Esophagus squamous epithelium (tissue), 4 donors: Measurements from ENCODE around the gene ZNF550.

Experiments used
- POLR2A ChIP-seq, 4 donors: fragments of 450-650 bp; IDR thresholded peaks; one replicate each; pipeline ENCODE4 v1.6.1; 2017; ENCODE audit warnings: antibody characterized with exemption in 4 of 4, mild to moderate bottlenecking in 4 of 4, moderate library complexity in 3 of 4
- TF ChIP-seq, protein P1 (sequence below), 6 experiments: fragments of 450-650 bp in 4 of 6; fragments of 200-600 bp in 2 of 6; sonication (generic) in 2 of 6; IDR thresholded peaks; one replicate each; pipeline ENCODE4 v1.5.1; 2016 to 2019; ENCODE audit warnings: antibody characterized with exemption in 6 of 6, mild to moderate bottlenecking in 4 of 6, moderate library complexity in 4 of 6

DNA sequence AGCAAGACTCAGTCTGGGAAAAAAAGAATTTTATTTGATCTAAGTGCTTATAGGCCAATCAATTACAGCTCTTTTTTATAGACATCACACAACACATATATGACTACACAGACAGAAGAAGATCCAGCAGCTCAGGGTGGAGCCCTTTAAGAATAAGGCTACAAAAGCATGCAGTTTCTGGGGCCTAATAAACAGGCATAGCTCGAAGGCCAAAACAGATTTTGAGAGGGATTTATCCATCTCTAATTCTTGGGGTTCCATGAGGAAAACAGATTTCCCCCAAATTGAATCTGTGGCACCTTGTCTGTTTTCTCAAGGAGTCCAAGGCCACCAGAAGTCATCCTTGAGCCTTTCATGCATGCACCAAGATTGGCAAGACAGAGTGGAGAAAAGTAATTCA is 3.9 kb upstream of the ZNF550 start:
- TF ChIP-seq, protein P1, sequence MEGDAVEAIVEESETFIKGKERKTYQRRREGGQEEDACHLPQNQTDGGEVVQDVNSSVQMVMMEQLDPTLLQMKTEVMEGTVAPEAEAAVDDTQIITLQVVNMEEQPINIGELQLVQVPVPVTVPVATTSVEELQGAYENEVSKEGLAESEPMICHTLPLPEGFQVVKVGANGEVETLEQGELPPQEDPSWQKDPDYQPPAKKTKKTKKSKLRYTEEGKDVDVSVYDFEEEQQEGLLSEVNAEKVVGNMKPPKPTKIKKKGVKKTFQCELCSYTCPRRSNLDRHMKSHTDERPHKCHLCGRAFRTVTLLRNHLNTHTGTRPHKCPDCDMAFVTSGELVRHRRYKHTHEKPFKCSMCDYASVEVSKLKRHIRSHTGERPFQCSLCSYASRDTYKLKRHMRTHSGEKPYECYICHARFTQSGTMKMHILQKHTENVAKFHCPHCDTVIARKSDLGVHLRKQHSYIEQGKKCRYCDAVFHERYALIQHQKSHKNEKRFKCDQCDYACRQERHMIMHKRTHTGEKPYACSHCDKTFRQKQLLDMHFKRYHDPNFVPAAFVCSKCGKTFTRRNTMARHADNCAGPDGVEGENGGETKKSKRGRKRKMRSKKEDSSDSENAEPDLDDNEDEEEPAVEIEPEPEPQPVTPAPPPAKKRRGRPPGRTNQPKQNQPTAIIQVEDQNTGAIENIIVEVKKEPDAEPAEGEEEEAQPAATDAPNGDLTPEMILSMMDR (IDR thresholded peaks at IDR 0.05) = no peak
- no peak for TF ChIP-seq POLR2A (IDR thresholded peaks at IDR 0.05)
